ENCODE data around the gene CAPN6. TPM values are rescaled to one million over a fixed set of nuclear protein-coding genes. Genes with fewer than 3 reads are reported as not detected.

CAPN6 gene, protein sequence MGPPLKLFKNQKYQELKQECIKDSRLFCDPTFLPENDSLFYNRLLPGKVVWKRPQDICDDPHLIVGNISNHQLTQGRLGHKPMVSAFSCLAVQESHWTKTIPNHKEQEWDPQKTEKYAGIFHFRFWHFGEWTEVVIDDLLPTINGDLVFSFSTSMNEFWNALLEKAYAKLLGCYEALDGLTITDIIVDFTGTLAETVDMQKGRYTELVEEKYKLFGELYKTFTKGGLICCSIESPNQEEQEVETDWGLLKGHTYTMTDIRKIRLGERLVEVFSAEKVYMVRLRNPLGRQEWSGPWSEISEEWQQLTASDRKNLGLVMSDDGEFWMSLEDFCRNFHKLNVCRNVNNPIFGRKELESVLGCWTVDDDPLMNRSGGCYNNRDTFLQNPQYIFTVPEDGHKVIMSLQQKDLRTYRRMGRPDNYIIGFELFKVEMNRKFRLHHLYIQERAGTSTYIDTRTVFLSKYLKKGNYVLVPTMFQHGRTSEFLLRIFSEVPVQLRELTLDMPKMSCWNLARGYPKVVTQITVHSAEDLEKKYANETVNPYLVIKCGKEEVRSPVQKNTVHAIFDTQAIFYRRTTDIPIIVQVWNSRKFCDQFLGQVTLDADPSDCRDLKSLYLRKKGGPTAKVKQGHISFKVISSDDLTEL
- 0.62 TPM for total RNA-seq
- long read RNA-seq = 0 reads

DNA sequence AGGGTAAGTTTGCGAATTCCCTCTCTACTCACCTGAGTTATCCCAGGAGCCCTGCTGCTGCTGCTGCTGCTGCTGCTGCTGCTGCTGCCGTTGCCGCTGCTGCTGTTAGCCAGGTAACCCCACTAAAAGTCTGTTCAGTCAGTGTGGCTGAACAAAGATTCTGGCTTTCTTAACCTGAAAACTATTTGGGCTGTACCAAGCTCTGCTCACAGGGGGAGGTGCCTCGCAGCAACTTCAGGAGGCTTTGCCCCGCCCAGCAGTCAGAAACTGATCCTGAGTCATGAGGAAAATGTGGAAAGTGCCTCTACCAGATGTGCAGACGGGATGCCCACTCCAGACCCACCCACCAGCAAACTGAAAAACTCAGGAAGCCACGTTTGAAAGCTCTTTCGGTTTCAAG is at the start of gene CAPN6:
Gene CAPN6 (minus strand): TSS at position 145 of the 400 bp plus-strand sequence. CDS start 6,547 bp downstream, outside the sequence.
- DNase-seq (ENCODE audit: low spot score) = no peak

DNA sequence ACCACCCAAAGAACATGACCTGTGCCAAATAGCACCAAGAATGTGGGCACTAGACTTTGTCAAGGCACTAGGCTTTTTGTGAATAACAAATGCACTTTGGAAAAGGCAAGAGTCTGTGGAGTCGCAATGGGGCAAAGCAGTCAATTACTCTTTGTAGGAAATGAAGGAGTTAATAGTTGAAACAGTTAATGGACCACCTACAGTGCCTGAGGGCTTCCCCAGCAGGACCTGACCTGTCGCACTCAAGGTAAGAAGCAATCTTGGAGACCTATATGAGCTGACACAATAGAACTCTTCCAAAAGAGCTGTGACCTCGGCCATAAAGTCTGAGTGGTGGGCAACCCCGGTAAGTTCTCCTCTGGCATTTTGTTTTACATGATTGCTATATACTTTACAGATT is 49.2 kb upstream of the CAPN6 start:
- no peak for DNase-seq (ENCODE audit: low spot score)
- intact Hi-C loops (cut with DNase I) = no loop called here

More for the DNA sequence above, at the start of gene CAPN6:
- intact Hi-C loops (cut with DNase I) = no loop called here

DNA sequence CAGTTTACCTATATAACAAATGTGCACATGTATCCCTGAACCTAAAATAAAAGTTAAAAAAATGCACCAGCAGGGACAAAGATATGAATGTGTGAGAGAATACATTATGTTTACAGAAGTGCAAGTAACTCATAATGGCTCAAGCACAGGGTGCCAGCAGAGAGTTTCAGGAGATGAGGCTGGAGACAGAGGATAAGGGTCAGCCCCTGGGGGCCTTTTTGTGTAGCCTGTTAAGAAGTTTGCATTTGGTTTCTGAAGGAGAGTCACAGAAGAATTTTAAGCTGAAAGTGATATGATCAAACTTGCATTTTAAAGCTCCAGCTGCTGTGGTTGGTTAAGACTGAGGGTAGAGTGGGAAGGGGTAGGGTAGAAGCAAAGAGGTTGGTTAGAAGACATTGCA is 48.6 kb upstream of the CAPN6 start:
- DNase-seq (ENCODE audit: low spot score) = no peak
- intact Hi-C loops (cut with DNase I) = no loop called here

DNA sequence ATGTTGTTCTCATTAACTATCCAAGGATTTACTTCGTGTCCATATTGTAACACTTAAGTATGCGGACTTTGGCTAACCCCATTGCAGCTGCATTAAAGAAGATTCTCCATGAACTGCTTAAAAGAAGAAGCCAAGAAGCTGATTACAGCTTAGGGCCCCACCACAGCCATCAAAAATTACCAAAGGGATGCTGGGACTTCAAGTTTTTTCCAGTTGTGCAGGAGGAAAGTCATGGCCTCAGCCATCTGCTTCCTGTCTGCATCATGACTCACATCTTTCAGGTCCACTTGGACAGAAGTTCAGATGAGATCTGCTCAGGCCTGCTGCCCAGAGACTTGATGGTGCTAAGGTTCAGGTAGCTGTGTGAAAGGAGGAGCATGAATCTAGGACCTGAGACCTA is 38.8 kb upstream of the CAPN6 start:
- intact Hi-C loops (cut with DNase I) = no loop called here
- no peak for DNase-seq (ENCODE audit: low spot score)

DNA sequence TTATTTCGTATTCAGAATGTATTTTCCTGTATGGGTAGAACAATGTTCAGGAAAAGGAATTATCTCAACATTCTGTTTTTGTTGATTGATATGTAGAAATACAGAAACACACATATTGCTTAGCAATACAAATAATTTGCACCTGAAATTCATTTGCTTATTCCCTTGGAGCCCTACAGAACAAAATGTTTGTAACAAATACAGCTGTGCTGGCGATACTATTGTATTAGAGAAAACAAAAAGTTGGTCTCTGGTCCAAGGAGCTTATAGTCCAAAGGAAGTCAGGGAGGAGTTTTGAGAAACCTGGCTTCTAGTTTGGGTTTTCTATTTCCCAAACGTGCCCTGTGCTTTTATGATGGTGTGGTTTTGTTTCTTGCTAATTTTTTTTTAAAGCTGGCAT is 37.8 kb upstream of the CAPN6 start:
- DNase-seq (ENCODE audit: low spot score) = no peak
- intact Hi-C loops (cut with DNase I) = no loop called here

DNA sequence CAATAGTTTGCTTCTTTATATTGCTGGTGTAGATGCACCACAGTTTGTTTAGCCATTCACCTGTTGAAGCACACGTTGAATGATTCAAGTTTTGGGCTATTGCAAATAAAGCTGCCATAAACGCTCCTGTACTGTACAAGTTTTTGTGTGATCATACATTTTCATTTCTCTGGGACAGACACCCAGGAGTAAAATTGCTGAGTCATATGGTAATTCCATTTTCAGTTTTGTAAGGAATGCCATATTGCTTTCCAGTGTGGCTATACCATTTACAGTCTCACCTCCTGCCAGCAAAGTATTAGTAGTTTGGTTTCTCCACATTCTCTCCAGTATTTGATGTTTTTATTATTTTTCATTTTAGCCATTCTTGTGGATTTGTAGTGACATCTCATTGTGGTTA is 32.0 kb upstream of the CAPN6 start:
- intact Hi-C loops (cut with DNase I) = no loop called here
- no peak for DNase-seq (ENCODE audit: low spot score)

DNA sequence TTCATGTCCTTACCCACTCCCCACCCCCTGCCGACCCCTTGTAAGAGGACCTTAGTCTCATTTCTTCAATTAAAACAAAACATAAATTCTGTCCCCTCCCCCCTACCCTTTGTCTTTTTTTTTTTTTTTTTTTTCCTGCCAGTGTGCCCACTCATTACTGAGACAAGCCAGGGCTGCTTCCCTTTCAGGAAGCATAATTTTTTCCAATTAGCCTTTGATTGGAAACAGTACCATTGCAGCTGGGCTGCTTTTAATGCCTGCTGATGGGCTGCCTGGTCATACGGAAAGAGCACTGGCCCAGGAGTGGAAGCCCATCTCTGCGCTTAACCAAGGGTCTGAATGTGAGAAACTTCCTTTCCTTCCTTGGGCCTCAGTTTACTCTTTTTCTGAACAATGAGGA is 18.6 kb upstream of the CAPN6 start:
- intact Hi-C loops (cut with DNase I) = no loop called here
- DNase-seq (ENCODE audit: low spot score) = no peak

DNA sequence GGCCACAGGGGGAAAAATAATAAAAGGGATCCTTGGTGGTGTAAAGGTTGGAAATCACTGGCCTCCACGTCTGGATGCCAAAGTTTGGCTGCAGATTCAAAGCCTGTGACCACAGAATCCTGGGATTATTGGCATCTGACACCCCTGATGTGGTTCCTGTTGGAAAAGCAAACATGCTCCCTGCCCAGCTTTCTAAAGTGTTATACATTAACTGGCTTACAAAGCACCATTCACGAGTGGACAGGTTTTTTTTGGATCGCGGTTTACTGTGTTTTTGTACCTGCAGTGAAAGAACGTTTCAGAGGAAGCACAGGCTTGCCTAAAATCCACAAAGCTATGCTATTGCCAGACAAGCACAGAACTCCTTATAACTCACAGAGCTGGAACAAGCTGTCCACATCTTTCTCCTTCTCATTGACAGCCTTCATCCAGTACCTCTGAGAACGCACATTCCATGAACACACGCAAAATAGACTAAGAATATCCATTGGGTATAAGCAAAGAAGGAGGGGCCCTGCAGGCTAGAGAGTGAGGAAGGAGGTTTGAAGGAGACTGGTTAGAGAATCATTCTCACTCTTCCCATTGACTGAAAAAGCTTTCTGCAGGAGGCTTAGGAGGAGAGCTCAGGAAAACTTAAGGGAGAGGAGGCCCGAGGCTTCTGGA is 14.5 kb upstream of the CAPN6 start:
- intact Hi-C loops (cut with DNase I) = no loop called here

DNA sequence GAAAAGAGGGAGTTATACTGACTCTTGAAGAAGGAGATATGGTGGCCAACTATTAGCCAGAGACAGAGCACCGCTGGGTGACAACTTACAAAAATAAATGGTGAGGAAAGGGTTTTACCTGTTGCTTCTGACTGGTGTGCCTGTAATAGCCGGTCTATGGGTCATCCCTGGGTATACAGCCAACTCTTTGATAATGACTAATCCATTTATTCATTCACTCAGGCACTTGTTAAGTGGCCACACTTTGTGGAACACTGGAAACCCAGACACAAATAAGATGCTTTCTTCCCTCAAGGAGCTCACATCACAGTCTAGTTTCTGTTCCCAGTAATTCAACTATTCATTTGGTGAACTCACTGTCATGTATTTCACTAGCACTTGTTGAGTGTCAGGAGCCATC is 13.2 kb upstream of the CAPN6 start:
- intact Hi-C loops (cut with DNase I) = no loop called here
- DNase-seq (ENCODE audit: low spot score) = no peak

More for the DNA sequence above, 14.5 kb upstream of the CAPN6 start:
- no peak for DNase-seq (ENCODE audit: low spot score)

DNA sequence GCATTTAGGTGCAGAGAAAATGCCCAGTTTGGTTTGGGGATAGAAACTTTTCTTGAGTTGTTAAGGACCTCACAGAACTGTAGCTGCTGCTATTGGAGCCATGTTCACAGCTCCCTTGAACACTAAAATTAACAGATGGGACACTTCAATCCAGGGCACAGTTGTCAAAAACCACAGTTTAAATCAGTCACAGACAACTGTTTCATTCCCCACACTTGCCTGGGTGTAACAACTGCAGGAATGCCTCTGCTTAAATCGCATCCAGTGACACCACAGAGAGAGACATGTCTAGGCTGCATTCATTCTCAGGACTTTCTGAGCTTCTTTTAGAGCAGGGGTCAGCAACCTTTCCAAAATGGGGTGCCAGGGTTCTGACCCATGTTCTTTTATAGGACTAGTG is 12.7 kb upstream of the CAPN6 start:
- DNase-seq (ENCODE audit: low spot score) = no peak
- intact Hi-C loops (cut with DNase I) = no loop called here

DNA sequence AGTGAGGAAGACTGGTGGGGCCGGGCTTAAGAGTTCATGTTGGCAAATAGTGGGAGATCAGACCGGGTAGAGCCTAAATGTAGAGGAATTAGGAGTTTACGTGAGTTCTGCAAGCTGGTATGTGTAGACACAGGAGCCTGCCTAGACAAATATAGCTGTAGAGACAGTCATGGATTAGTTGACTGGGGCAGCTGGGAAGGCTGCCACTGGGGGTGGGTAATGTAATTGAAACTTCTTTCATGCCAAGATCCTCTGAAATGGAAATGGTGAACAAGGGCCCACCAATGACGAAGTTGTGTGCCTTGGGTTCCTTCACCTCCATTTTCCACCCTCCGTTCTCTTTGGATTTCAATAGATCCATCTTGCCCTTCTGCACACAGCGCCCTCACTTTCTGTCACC is 11.9 kb upstream of the CAPN6 start:
- DNase-seq (ENCODE audit: low spot score) = no peak
- intact Hi-C loops (cut with DNase I) = no loop called here

DNA sequence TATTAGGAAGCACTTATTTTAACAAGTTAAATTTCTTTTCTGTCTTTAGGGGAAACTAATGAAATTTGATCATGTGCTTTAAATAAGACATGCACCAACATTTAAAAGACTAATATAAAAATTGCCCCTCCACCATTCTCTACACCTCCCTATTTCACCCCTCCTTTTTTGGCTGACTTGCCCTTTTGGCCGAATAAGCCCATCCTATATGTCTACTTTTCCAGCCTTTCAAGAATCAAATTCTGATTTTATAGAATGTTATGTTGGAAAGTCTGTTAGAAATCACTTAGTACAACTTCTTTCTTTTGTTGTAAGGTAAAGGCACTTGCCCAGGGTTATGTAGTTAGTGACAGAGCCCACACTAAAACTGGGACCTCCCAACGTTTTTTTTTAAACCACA is 1.8 kb downstream of the CAPN6 start:
- intact Hi-C loops (cut with DNase I) = loop anchor here (10.0 kb wide), 1 partner anchor 176 kb away; no protein-coding TSS in a partner anchor

DNA sequence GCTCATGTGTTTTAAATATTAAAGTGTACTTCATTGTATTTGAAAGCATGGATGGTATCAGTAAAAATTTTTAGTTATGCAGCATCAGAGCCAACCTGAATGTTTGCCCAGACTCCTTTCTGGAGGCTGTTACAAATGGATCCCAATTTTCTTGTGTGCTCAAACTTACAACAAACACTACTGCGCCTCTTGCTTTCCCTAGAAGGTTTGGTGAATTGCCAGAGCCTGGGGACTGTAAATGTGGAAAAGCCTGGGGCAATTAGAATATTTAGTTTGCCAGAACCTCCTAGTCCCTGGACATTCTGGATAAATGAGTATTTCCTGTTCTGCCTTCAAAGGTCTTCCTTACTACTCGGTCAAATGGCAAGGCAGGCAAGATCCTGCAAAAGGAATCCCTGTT is 4.8 kb downstream of the CAPN6 start:
- no peak for DNase-seq (ENCODE audit: low spot score)
- intact Hi-C loops (cut with DNase I) = loop anchor here (10.0 kb wide), 1 partner anchor 179 kb away; no protein-coding TSS in a partner anchor

More for the DNA sequence above, 1.8 kb downstream of the CAPN6 start:
- DNase-seq (ENCODE audit: low spot score) = no peak

DNA sequence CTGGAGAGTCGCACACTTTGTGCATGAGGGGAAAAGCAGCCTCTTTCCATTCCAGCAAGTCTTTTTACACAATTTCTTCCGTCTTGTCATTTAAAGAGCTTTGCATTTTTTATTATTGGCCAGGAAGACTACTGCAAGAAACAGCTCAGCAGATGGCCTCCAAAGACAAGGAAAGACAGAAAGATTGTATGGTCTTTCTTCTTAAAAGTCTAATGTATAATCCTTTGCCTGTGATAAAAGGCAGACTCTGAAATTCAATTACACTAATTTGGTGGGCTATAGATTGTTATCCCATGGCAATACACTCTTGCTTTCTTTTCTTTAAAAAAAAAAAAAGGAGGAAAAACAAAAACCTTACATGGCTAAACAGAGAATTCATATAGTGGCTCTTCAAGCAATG is 5.9 kb downstream of the CAPN6 start:
- intact Hi-C loops (cut with DNase I) = loop anchor here (10.0 kb wide), 1 partner anchor 180 kb away; no protein-coding TSS in a partner anchor
- DNase-seq (ENCODE audit: low spot score) = no peak

DNA sequence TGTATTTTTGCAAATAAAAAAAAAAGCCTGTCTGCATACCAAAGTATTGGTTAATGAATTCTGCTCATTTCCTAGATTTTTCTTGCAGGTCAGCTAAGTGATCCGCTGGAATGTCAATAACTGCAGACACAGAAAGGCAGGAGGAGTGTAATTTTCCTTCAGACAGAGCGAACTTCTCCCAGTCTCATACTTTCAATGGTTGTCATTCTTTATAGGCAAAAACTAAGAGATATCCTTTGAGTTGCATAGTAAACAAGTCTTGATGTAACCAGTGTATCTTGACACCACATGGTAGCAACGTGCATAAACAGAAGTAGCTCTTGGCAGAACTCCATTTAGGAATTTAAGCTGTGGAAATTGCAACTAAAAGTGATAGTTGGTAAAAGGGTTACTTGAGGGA is 8.2 kb downstream of the CAPN6 start:
- DNase-seq (ENCODE audit: low spot score) = no peak
- intact Hi-C loops (cut with DNase I) = loop anchor here (10.0 kb wide), 1 partner anchor 183 kb away; no protein-coding TSS in a partner anchor

DNA sequence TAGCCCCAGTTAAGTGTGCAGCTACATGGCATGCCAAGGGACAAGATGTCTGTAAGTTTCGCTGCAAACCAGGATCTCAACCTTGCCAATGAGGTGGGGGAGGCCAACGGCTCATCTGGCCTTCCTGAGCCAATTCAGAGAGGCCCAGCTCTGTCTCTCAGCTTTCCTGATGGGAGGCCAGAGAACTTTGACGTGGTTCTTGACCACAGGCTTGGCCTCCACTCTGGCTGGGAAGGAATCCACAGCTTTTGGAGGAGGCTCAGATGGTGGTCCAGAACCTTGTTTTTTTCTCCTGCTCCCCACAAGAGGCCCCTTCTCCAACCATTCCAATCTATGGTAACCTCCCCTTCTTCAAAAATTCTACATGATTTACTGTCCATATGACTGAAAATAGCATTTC is 9.8 kb downstream of the CAPN6 start:
- DNase-seq (ENCODE audit: low spot score) = no peak
- intact Hi-C loops (cut with DNase I) = loop anchor here (10.0 kb wide), 1 partner anchor 184 kb away; no protein-coding TSS in a partner anchor

DNA sequence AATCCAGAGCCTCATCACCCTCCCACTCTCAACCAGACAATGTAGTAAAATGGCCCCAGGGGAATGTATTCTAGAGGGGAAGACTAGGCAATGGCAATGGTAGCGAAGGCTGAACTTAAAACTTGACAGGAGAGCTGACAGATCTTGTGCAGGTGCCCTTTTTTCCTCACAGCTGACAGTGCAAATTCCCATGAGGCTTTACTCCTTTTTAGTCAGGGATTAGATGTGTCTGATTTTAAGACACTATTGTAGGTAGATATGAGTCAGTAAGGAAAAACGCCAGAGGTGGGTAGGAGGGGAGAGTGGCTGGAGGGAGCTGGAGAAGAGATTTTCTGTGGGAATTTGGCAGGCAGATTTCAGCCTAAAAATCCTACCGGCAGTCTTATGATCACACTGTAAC is 10.7 kb downstream of the CAPN6 start:
- no peak for DNase-seq (ENCODE audit: low spot score)
- intact Hi-C loops (cut with DNase I) = no loop called here

DNA sequence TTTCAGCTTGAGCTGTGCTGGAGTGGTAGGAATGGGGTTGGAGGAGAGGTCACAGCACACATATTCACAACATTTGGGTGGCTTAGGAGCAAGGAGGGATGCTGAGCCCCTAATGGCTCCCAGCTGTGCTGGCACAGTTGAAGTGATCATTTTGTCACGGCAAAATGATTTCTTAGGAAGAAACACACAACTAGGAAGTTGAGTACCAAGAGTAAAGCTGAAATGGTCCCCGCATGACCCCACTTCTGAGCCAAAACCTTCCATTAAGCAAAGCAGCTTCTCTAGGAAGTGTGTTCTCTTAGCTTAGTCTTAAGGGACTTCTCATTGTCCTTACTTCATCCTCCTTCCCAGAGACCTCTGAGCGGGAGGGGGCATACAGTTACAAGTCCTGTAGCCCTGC is 12.6 kb downstream of the CAPN6 start:
- DNase-seq (ENCODE audit: low spot score) = no peak
- intact Hi-C loops (cut with DNase I) = no loop called here

DNA sequence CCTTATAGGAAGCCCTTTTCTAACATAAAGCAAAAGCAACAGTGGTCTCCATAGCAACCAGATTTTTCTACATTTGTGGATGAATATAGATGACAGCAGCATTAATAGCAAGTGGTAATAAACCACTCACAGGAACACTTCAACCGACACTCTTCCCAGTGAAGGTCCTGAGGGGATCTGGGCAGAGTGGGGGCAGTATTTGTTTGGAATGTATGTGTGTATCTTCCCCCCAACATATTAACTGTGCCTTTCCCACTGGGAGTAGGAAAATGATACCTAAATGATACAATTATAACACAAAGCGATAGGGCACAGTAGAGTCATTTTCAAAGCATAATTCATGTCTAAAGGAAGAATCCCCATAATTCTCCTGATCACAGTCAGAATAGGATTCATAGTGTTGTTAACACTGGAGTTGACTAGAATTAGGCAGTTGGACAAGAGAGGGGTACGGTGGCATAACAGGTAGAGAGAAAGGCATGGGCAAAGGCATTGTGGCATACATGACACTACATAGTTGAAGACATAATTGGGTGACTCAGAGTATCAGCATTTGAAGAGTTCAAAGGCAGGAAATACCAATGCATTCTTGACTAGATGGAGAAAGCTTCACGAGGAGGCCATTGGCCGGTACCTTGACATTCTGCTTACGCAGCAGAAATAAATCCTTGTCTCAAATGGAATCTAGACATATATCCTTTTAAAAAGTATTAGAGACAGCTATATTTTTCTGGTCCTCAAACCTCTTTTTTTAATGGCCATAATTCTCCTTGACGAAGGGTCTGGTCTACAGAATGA is 15.2 kb downstream of the CAPN6 start:
- DNase-seq (ENCODE audit: low spot score) = no peak
- intact Hi-C loops (cut with DNase I) = no loop called here
